ENCODE measurements around the gene GLG1.
A peak's percentile ranks its signal among the peaks of the same experiment; 100 is the strongest.
"Not testable (repeated sequence)": the region's sequence is repeated elsewhere in the genome, so short reads cannot be mapped to it uniquely, and the experiment has no call there.

Gene GLG1

GRCh38 chr16:74423721-74424120, 183.2 kb downstream of the GLG1 start:
- not testable (repeated sequence) for H3K27ac Mint-ChIP-seq; H3K4me1 Mint-ChIP-seq; H3K4me3 Mint-ChIP-seq; H3K9me3 Mint-ChIP-seq; DNase-seq; ATAC-seq; H3K36me3 Mint-ChIP-seq (ENCODE audit: low read depth); H3K27me3 Mint-ChIP-seq

- not testable (repeated sequence) for ATAC-seq; H3K4me1 Mint-ChIP-seq; H3K27ac Mint-ChIP-seq; H3K4me3 Mint-ChIP-seq; H3K36me3 Mint-ChIP-seq (ENCODE audit: low read depth); DNase-seq; H3K9me3 Mint-ChIP-seq; H3K27me3 Mint-ChIP-seq
These were observed 184.8 kb downstream of the GLG1 start for GRCh38 chr16:74422086-74422485.

DNA sequence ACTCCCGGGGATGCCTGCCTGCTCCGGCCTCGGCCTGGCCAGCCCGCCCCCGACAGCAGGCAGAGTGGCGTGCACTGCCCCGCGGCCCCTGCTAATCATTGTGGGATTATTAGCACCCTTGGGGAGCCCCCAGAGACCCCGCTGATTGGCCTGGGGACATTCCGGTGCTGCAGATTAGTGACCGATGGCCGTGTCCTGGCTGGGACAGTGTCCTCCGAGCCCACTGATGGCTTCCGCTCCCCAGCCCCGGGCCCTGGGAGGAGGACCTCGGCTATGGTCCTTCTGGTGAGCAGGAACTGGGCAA, 185.5 kb downstream of the GLG1 start:
- H3K4me3 Mint-ChIP-seq; H3K9me3 Mint-ChIP-seq; ATAC-seq; H3K27me3 Mint-ChIP-seq; H3K4me1 Mint-ChIP-seq; H3K27ac Mint-ChIP-seq; H3K36me3 Mint-ChIP-seq (ENCODE audit: low read depth); DNase-seq: not testable (repeated sequence)

DNA sequence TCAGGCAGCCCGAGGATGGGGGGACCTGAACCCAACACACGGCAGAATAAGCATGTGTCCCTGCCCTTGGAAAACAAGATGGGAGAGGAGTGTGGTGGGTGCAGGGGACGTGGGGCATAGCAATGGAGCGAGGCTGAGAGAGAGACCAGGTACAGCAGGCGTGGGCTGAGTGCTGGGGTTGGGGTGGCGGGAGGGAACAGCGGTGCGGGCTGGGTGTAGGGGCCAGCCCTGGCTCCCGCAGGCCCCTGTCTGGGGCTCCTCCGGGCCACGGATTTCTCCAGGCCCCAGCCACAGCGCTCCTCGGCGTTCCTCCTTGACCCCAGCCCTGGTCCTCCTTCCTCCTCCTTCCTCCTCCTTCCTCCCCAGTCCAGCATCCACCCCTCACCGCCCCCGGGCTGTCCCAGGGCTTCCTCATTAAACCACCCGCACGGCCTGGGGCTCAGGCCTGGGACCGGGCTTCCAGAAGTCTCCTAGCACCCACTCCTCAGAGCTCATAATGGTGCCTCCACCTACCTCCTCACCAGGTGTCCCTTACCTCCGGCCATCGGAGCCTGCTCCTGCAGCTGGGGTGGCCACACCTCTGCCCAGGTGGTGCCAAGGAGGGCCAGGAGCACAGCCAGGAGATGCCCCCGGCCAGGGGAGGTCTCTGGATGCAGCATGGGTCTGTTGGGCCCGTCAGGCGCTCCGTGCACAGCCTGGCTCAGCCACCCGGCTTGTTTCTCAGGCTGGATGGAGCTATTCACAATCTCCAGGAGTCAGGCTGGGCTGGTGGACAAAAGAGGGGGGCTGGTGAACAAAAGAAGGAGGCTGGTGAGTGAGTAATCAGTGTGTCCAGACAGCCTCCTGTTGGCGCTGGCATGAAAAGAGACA, 186.1 kb downstream of the GLG1 start, which contains the start of gene CLEC18B:
Gene CLEC18B (minus strand): TSS at position 867 of the 870 bp plus-strand sequence. CDS start 208 bp downstream, at position 659.
- H3K27me3 Mint-ChIP-seq; H3K4me1 Mint-ChIP-seq; H3K27ac Mint-ChIP-seq; H3K9me3 Mint-ChIP-seq; H3K36me3 Mint-ChIP-seq (ENCODE audit: low read depth); DNase-seq; H3K4me3 Mint-ChIP-seq: not testable (repeated sequence)
- peak; percentile 8 for ATAC-seq

DNA sequence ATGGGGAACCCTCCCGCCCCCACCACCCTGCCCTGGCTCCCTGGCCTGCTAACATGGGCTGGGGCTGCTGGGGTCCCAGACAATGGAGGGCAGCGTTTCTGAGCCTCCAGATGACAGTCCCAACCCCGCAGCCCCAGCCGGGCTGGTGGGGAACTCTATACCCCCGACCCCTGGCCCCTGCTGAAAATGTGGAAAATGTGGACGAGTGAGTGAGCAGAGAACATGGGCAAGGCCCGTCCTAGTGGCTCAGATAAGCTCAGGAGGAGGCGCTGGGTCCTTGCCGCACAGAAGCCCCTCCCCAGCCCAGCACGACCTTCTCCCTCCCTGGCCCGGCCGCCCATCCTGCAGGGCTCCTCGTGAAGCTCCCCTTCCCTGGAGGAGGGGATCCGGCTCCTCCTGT, 187.1 kb downstream of the GLG1 start:
- not testable (repeated sequence) for H3K9me3 Mint-ChIP-seq; H3K27ac Mint-ChIP-seq; H3K36me3 Mint-ChIP-seq (ENCODE audit: low read depth); H3K4me3 Mint-ChIP-seq; H3K4me1 Mint-ChIP-seq; DNase-seq; H3K27me3 Mint-ChIP-seq; ATAC-seq

DNA sequence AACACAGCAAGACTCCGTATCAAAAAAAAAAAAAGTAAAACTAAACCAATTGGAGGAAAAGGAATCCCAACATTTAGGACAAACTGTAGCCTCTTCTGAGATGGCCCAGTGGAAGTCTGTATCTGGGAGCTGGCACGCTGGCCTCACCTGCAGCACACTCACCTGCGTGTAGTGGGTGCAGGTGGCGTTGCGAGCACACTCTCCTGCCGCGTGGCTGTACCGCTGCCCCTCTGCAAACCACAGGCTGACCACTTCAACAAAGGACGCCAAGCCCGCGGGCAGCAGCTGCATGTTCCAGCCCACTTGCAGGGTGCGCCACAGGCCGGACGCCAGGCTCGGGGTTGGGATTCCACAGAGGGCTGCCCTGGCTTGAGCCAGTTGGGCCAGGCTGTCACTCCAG, 189.0 kb downstream of the GLG1 start:
- not testable (repeated sequence) for H3K9me3 Mint-ChIP-seq; DNase-seq; H3K36me3 Mint-ChIP-seq (ENCODE audit: low read depth); H3K4me1 Mint-ChIP-seq; H3K27me3 Mint-ChIP-seq; H3K4me3 Mint-ChIP-seq; ATAC-seq; H3K27ac Mint-ChIP-seq

GRCh38 chr16:74413920-74414319, 193.0 kb downstream of the GLG1 start:
- H3K4me3 Mint-ChIP-seq; H3K4me1 Mint-ChIP-seq; DNase-seq; H3K36me3 Mint-ChIP-seq (ENCODE audit: low read depth); H3K27me3 Mint-ChIP-seq; H3K9me3 Mint-ChIP-seq; ATAC-seq; H3K27ac Mint-ChIP-seq: not testable (repeated sequence)

DNA sequence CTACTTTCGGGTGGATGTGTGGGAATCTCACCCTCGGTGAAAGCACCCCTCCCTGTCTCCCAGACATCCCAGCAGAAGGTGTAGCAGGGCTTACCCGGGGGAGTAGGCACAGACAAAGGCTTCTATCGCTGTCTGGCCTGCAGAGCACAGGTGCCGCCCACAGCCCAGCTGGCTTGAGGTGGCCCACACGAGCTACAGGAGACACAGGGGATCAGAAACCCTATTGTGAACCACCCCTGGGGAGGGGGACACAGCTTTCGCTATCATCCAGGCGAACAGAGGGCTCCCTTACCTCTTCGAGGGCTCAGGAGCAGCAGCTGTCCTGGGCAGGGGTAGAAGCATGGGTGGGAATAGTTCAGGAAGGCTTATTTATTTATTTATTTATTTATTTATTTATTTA, 193.4 kb downstream of the GLG1 start:
- not testable (repeated sequence) for H3K9me3 Mint-ChIP-seq; H3K4me1 Mint-ChIP-seq; H3K27ac Mint-ChIP-seq; H3K27me3 Mint-ChIP-seq; H3K36me3 Mint-ChIP-seq (ENCODE audit: low read depth); H3K4me3 Mint-ChIP-seq; ATAC-seq; DNase-seq

GRCh38 chr16:74412775-74413390, 194.0 kb downstream of the GLG1 start:
- not testable (repeated sequence) for H3K9me3 Mint-ChIP-seq; DNase-seq; H3K27ac Mint-ChIP-seq; H3K4me1 Mint-ChIP-seq; H3K27me3 Mint-ChIP-seq; H3K4me3 Mint-ChIP-seq; H3K36me3 Mint-ChIP-seq (ENCODE audit: low read depth)
- ATAC-seq: peak; percentile 10

- H3K27ac Mint-ChIP-seq: not testable (repeated sequence)
These were observed 194.7 kb downstream of the GLG1 start for GRCh38 chr16:74412138-74412774.

DNA sequence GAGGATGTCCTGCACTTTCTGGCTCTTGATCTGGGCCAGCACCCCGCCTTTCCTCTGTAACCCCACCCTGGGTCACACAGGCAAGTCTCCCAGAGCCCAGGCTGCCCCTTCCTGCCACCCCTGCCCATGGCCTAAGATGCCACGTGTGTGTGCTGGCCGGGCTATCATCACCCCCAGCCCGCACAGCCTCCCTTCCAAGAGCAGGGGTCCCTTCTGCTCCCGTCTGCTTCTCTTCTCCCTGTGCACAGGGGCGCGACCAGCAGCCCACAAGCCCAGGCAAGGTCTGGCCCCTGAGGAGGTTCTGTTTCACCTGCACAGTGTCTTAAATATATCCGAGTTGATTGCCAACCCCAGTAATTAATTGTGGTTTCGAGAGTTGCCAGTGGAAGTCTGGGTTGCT, 195.9 kb downstream of the GLG1 start:
- not testable (repeated sequence) for H3K4me3 Mint-ChIP-seq; H3K9me3 Mint-ChIP-seq; H3K36me3 Mint-ChIP-seq (ENCODE audit: low read depth); ATAC-seq; H3K27me3 Mint-ChIP-seq; DNase-seq; H3K27ac Mint-ChIP-seq; H3K4me1 Mint-ChIP-seq

More at GRCh38 chr16:74412138-74412774, 194.7 kb downstream of the GLG1 start:
- H3K4me3 Mint-ChIP-seq; H3K9me3 Mint-ChIP-seq; H3K27me3 Mint-ChIP-seq; DNase-seq; ATAC-seq; H3K36me3 Mint-ChIP-seq (ENCODE audit: low read depth); H3K4me1 Mint-ChIP-seq: not testable (repeated sequence)

GRCh38 chr16:74410057-74410957, 196.6 kb downstream of the GLG1 start:
- not testable (repeated sequence) for DNase-seq; H3K27ac Mint-ChIP-seq; H3K27me3 Mint-ChIP-seq; H3K36me3 Mint-ChIP-seq (ENCODE audit: low read depth); ATAC-seq; H3K4me1 Mint-ChIP-seq; H3K4me3 Mint-ChIP-seq; H3K9me3 Mint-ChIP-seq

- H3K9me3 Mint-ChIP-seq; H3K27me3 Mint-ChIP-seq; H3K36me3 Mint-ChIP-seq (ENCODE audit: low read depth); H3K27ac Mint-ChIP-seq; ATAC-seq; H3K4me3 Mint-ChIP-seq; DNase-seq; H3K4me1 Mint-ChIP-seq: not testable (repeated sequence)
These were observed 197.5 kb downstream of the GLG1 start for GRCh38 chr16:74409185-74409981.

- H3K27ac Mint-ChIP-seq; ATAC-seq; DNase-seq; H3K4me1 Mint-ChIP-seq; H3K27me3 Mint-ChIP-seq; H3K9me3 Mint-ChIP-seq; H3K36me3 Mint-ChIP-seq (ENCODE audit: low read depth); H3K4me3 Mint-ChIP-seq: not testable (repeated sequence)
These were observed 199.6 kb downstream of the GLG1 start for GRCh38 chr16:74407362-74407705.
